Subcutaneous adipose tissue (tissue), 4 donors: ENCODE measurements around the gene ANKRD13C. TPM values are rescaled to one million over a fixed set of nuclear protein-coding genes. Genes with fewer than 3 reads are reported as not detected.

Experiments
- total RNA-seq, 4 donors: library from RNA; depleted of rRNA; stranded (reverse); fragments of >200 nt; gene quantifications; one replicate each; pipeline ENCODE4 v1.1.0, GENCODE V29; 2016

Gene ANKRD13C
- total RNA-seq, 4 donors from 2014 or later: 19.4 to 26.4 (median 24.4) TPM

Other genes with a start within 250 kb of the ANKRD13C start
- 10 to 100 TPM; 11.9 to 22.2 (median 15.4) TPM for gene LRRC40, start 149.1 kb downstream of the ANKRD13C start, total RNA-seq
- 100 to 1,000 TPM; 215 to 310 (median 221) TPM for gene SRSF11, start 133.3 kb downstream of the ANKRD13C start, total RNA-seq
- gene CTH, start 56.5 kb upstream of the ANKRD13C start, total RNA-seq: 1 to 10 TPM; 4.9 to 9.7 (median 6.2) TPM